Activated naive CD8-positive, alpha-beta T cell treated with anti-CD3 and anti-CD28 coated beads for 36 hours (primary cell): ENCODE results near the gene TSPAN33. TPM values are rescaled to one million over a fixed set of nuclear protein-coding genes. Genes with fewer than 3 reads are reported as not detected.
A peak's percentile ranks its signal among the peaks of the same experiment; 100 is the strongest.

Source experiments
- DNase-seq: peaks from one replicate; pipeline ENCODE4 v3.0.0; 2021
- H3K27ac Mint-ChIP-seq: one replicate; pipeline ENCODE4 v1.8.0; 2022; ENCODE audit warnings: mild to moderate bottlenecking, moderate library complexity, mixed read lengths
- H3K27me3 Mint-ChIP-seq: one replicate; pipeline ENCODE4 v1.8.0; 2022; ENCODE audit warnings: mild to moderate bottlenecking, mixed read lengths
- H3K36me3 Mint-ChIP-seq: one replicate; pipeline ENCODE4 v1.8.0; 2021; ENCODE audit warnings: mild to moderate bottlenecking, mixed read lengths
- H3K4me1 Mint-ChIP-seq: one replicate; pipeline ENCODE4 v1.8.0; 2021; ENCODE audit warnings: mixed read lengths
- H3K4me3 Mint-ChIP-seq: one replicate; pipeline ENCODE4 v1.8.0; 2022; ENCODE audit warnings: mild to moderate bottlenecking, moderate library complexity, mixed read lengths
- H3K9me3 Mint-ChIP-seq: one replicate; pipeline ENCODE4 v1.8.0; 2022; ENCODE audit warnings: mixed read lengths
- total RNA-seq, 2 experiments: library from RNA; stranded (reverse); gene quantifications; one replicate each; pipeline ENCODE4 v1.2.3, GENCODE V29; 2021

TSPAN33 gene
- total RNA-seq, 2 experiments from 2014 or later: 18.7 to 19.5 TPM

- no peak for DNase-seq
- no peak overlapping the region for H3K4me3 Mint-ChIP-seq
- peaks cover 8% of the 10 kb centered on the region for H3K4me1 Mint-ChIP-seq
- no peak overlapping the region for H3K27ac Mint-ChIP-seq
- H3K9me3 Mint-ChIP-seq: no peaks in the 10 kb centered on the region
- peaks cover 16% of the 10 kb centered on the region for H3K27me3 Mint-ChIP-seq
- no peaks in the 10 kb centered on the region for H3K36me3 Mint-ChIP-seq
Measured at GRCh38 chr7:129184981-129185670, 40.6 kb downstream of the TSPAN33 start.

GRCh38 chr7:129186749-129187260, 42.3 kb downstream of the TSPAN33 start:
- peaks cover 8% of the 10 kb centered on the region for H3K4me1 Mint-ChIP-seq
- DNase-seq: no peak
- H3K4me3 Mint-ChIP-seq: no peak overlapping the region
- H3K9me3 Mint-ChIP-seq: no peaks in the 10 kb centered on the region
- H3K27me3 Mint-ChIP-seq: peaks cover 30% of the 10 kb centered on the region
- H3K27ac Mint-ChIP-seq: no peak overlapping the region
- no peaks in the 10 kb centered on the region for H3K36me3 Mint-ChIP-seq

DNA sequence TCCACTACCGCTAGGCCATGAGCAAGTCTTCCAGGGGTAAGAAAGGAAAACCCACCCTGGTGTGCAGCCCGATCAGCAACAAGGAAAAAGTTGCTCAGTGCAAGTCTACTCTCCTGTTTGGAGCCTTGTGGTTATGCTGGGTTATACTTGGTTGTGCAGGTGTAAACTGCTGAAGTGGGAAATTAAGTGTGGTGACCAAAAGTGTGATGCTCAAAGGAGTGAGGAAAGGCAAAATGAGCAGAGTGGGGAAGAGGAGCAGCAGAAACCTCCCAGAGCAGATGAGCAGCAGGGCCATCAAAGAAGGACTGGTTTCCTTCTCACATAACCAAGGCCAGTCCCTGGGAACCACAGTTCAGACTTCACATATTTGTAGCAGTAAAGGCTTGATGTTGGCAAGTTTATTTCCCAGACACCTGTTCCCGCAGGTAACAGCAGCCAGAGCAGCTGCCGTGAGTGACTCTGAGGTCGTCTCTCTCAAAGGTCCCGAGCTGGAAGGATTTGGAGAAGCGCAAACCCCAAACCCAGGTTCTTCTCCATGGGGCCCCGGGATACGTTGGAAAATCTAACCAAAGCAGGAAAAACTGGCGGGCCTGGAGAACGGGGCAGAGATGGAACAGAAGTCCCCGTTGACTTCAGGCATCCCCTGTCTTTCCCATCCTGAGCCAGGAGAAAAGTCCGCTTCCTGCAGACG, 43.3 kb downstream of the TSPAN33 start:
- H3K27ac Mint-ChIP-seq: no peak overlapping the region
- H3K36me3 Mint-ChIP-seq: no peaks in the 10 kb centered on the region
- H3K9me3 Mint-ChIP-seq: no peaks in the 10 kb centered on the region
- no peak for DNase-seq
- peaks cover 8% of the 10 kb centered on the region for H3K4me1 Mint-ChIP-seq
- peaks cover 39% of the 10 kb centered on the region for H3K27me3 Mint-ChIP-seq
- H3K4me3 Mint-ChIP-seq: peak overlapping the region; percentile 73

- no peak within 1 kb of the TSS for H3K27ac Mint-ChIP-seq
- H3K27me3 Mint-ChIP-seq: peaks cover 39% of the 10 kb centered on the region
- peak within 1 kb of the TSS; percentile 73 for H3K4me3 Mint-ChIP-seq
- H3K9me3 Mint-ChIP-seq: no peaks in the 10 kb centered on the region
- H3K36me3 Mint-ChIP-seq: no peaks in the 10 kb centered on the region
- peak; percentile 31 for DNase-seq
- H3K4me1 Mint-ChIP-seq: peaks cover 8% of the 10 kb centered on the region
Measured at GRCh38 chr7:129188372-129188891, 43.9 kb downstream of the TSPAN33 start, which contains the start of gene SMO. TSS of gene SMO (plus strand) at chr7:129188633. CDS start at chr7:129189152, 519 bp downstream.

GRCh38 chr7:129188892-129189660, 44.6 kb downstream of the TSPAN33 start:
- no peak overlapping the region for H3K27ac Mint-ChIP-seq
- H3K4me1 Mint-ChIP-seq: peaks cover 8% of the 10 kb centered on the region
- peak; percentile 15 for DNase-seq
- H3K36me3 Mint-ChIP-seq: no peaks in the 10 kb centered on the region
- H3K9me3 Mint-ChIP-seq: no peaks in the 10 kb centered on the region
- peak overlapping the region; percentile 73 for H3K4me3 Mint-ChIP-seq
- H3K27me3 Mint-ChIP-seq: peaks cover 39% of the 10 kb centered on the region

GRCh38 chr7:129189661-129190310, 45.3 kb downstream of the TSPAN33 start:
- H3K27ac Mint-ChIP-seq: no peak overlapping the region
- peaks cover 8% of the 10 kb centered on the region for H3K4me1 Mint-ChIP-seq
- no peaks in the 10 kb centered on the region for H3K9me3 Mint-ChIP-seq
- peaks cover 39% of the 10 kb centered on the region for H3K27me3 Mint-ChIP-seq
- peak overlapping the region; percentile 66 for H3K4me3 Mint-ChIP-seq
- DNase-seq: no peak
- H3K36me3 Mint-ChIP-seq: no peaks in the 10 kb centered on the region

- Mint-ChIP-seq H3K9me3 (no peaks in the 10 kb centered on the region), H3K27me3 (peaks cover 39% of the 10 kb centered on the region), H3K36me3 (no peaks in the 10 kb centered on the region)
Measured at GRCh38 chr7:129191272-129191671, 46.8 kb downstream of the TSPAN33 start.

DNA sequence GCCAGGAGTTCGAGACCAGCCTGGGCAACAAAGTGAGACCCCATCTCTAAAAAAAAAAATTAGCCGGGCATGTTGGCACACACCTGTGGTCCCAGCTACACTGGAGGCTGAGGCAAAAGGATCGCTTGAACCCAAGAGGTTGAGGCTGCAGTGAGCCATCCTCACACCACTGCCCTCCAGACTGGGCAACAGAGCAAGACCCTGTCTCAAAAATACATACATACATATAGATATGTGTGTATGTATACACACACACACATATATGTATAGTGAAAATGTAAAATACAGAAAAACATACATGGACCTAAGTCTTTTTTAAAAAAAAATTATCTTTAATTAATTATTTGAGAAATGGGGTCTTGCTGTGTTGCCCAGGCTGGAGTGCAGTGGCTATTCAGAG, 49.4 kb downstream of the TSPAN33 start:
- no peaks in the 10 kb centered on the region for H3K9me3 Mint-ChIP-seq
- H3K27me3 Mint-ChIP-seq: peaks cover 34% of the 10 kb centered on the region
- no peaks in the 10 kb centered on the region for H3K36me3 Mint-ChIP-seq
- no peak for DNase-seq
- H3K4me1 Mint-ChIP-seq: peaks cover 5% of the 10 kb centered on the region
- no peak overlapping the region for H3K27ac Mint-ChIP-seq
- no peak overlapping the region for H3K4me3 Mint-ChIP-seq

More at GRCh38 chr7:129191272-129191671, 46.8 kb downstream of the TSPAN33 start:
- Mint-ChIP-seq H3K4me3 (no peak overlapping the region), H3K4me1 (peaks cover 8% of the 10 kb centered on the region), H3K27ac (no peak overlapping the region)
- DNase-seq: no peak

DNA sequence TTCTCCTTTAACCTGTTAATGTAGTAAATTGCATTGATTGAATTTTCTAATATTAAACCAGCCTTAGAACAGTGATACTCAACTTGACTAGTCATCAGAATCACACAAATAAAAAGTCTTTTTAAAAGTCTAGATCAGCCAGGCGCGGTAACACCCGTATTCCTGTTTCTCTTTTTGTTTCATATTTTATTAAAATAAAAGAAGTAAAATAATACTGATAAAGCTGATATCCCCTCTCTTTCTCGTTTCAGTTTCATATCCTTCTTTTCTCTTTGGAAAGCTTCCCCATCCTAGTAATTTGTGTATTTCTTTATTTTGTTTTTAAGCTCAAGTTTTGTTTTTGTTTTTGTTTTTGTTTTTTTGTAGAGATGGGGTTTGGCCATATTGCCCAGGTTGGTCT, 53.3 kb downstream of the TSPAN33 start:
- no peak for DNase-seq

DNA sequence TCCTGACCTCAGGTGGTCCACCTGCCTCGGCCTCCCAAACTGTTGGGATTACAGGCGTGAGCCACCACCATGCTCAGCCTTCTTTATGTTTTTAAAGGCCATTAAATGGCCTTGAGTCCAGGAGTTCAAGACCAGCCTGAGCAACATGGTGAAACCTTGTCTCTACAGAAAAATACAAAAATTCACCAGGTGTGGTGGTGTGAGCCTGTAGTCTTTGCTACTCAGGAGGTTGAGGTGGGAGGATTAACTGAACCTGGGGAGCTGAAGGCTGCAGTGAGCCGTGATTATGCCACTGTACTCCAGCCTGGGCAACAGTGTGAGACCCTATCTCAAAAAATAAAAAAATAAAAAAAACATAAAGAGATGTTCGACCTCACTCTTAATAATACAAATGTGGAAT, 54.9 kb downstream of the TSPAN33 start:
- DNase-seq: no peak
- Mint-ChIP-seq H3K4me1 (no peaks in the 10 kb centered on the region), H3K36me3 (no peaks in the 10 kb centered on the region), H3K27ac (no peak overlapping the region), H3K4me3 (no peak overlapping the region), H3K9me3 (no peaks in the 10 kb centered on the region), H3K27me3 (peaks cover 4% of the 10 kb centered on the region)

More for the DNA sequence above, 53.3 kb downstream of the TSPAN33 start:
- H3K4me3 Mint-ChIP-seq: no peak overlapping the region
- H3K27me3 Mint-ChIP-seq: peaks cover 4% of the 10 kb centered on the region
- H3K27ac Mint-ChIP-seq: no peak overlapping the region
- no peaks in the 10 kb centered on the region for H3K36me3 Mint-ChIP-seq
- no peaks in the 10 kb centered on the region for H3K4me1 Mint-ChIP-seq
- no peaks in the 10 kb centered on the region for H3K9me3 Mint-ChIP-seq

DNA sequence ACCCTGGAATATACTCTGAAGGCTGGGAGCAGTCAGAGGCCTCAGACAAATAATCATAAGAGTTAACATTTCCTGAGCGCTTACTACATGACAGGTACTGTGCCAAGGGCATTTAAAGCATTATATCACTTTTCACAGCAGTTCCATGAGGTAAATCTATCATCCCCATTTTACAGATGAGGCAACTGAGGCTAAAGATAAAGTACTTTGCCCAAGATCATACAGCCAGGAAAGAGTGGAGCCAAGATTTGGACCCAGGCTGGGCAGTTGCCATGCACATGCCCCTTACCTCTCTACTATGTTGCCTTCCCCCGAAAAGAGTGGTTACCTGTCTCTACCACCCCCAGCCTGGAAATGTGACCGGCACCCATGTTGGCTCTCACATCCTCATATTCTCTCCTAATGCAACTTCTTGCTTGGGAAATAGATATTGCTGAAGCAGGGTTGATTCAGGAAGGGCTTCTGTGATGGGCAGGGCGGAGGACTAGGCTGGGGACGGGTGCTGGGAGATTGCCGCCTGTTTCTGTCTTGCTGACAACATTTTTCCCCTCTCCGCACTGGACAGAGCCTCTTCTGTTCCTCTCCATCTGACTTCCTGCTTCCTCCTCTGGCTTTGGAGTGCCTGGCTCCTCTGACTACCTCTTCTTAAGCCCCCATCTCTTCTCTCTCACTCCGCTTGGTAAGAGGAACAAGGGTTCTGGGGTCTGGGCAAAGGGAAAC, 57.7 kb downstream of the TSPAN33 start:
- Mint-ChIP-seq H3K4me3 (no peak overlapping the region), H3K4me1 (no peaks in the 10 kb centered on the region), H3K9me3 (no peaks in the 10 kb centered on the region), H3K27me3 (peaks cover 4% of the 10 kb centered on the region), H3K27ac (no peak overlapping the region), H3K36me3 (no peaks in the 10 kb centered on the region)
- no peak for DNase-seq

- H3K27me3 Mint-ChIP-seq: peaks cover 4% of the 10 kb centered on the region
- no peak overlapping the region for H3K4me3 Mint-ChIP-seq
- H3K4me1 Mint-ChIP-seq: no peaks in the 10 kb centered on the region
- H3K36me3 Mint-ChIP-seq: no peaks in the 10 kb centered on the region
- no peak for DNase-seq
- H3K9me3 Mint-ChIP-seq: no peaks in the 10 kb centered on the region
- no peak overlapping the region for H3K27ac Mint-ChIP-seq
Measured at GRCh38 chr7:129203050-129203741, 58.7 kb downstream of the TSPAN33 start.

GRCh38 chr7:129205126-129205818, 60.8 kb downstream of the TSPAN33 start:
- Mint-ChIP-seq H3K4me1 (no peaks in the 10 kb centered on the region), H3K4me3 (no peak overlapping the region), H3K27me3 (peaks cover 2% of the 10 kb centered on the region), H3K27ac (no peak overlapping the region), H3K36me3 (no peaks in the 10 kb centered on the region), H3K9me3 (no peaks in the 10 kb centered on the region)
- DNase-seq: no peak
